IgD-negative memory B cell (primary cell): ENCODE measurements around the gene GAPVD1. TPM values are rescaled to one million over a fixed set of nuclear protein-coding genes. Genes with fewer than 3 reads are reported as not detected.
"Not testable (repeated sequence)": the region's sequence is repeated elsewhere in the genome, so short reads cannot be mapped to it uniquely, and the experiment has no call there.

Source experiments
- H3K27ac Mint-ChIP-seq, 3 donors: one replicate each; pipeline ENCODE4 v1.8.0; 2020 to 2022; ENCODE audit warnings: mild to moderate bottlenecking in 3 of 3, mixed read lengths in 3 of 3, moderate library complexity in 1 of 3
- H3K27me3 Mint-ChIP-seq: one replicate; pipeline ENCODE4 v1.8.0; 2021; ENCODE audit warnings: mixed read lengths
- H3K36me3 Mint-ChIP-seq: one replicate; pipeline ENCODE4 v1.8.0; 2020; ENCODE audit warnings: mild to moderate bottlenecking, mixed read lengths
- H3K4me1 Mint-ChIP-seq, 3 donors: one replicate each; pipeline ENCODE4 v1.8.0; 2020 to 2022; ENCODE audit warnings: mixed read lengths in 3 of 3, mild to moderate bottlenecking in 1 of 3
- H3K4me3 Mint-ChIP-seq, 4 donors: one replicate each; pipeline ENCODE4 v1.8.0; 2020 to 2022; ENCODE audit warnings: mild to moderate bottlenecking in 4 of 4, mixed read lengths in 4 of 4, moderate library complexity in 3 of 4
- H3K9me3 Mint-ChIP-seq, 3 donors: one replicate each; pipeline ENCODE4 v1.8.0; 2020 to 2021; ENCODE audit warnings: mixed read lengths in 3 of 3, mild to moderate bottlenecking in 1 of 3
- polyA plus RNA-seq: library from polyadenylated mRNA; unstranded; fragments of 300-500 nt; fragmentation: Illumina TruSeq; gene quantifications from one replicate; pipeline ENCODE4 v1.2.3, GENCODE V29; 2021

GAPVD1 gene
- polyA plus RNA-seq, 1 donor from 2014 or later, result 33.7 TPM

- Mint-ChIP-seq H3K4me3 (peak overlapping the region in 1 of 4 donors; percentile 37), H3K36me3 (peaks cover 4% of the 10 kb centered on the region), H3K4me1 (peaks cover 24 to 35% (median 26%) of the 10 kb centered on the region in 3 donors), H3K27me3 (no peaks in the 10 kb centered on the region), H3K27ac (peak overlapping the region in 1 of 3 donors; percentile 53), H3K9me3 (no peaks in the 10 kb centered on the region)
Observed at GRCh38 chr9:125269014-125269397, 7.4 kb downstream of the GAPVD1 start.

- Mint-ChIP-seq H3K9me3 (no peaks in the 10 kb centered on the region), H3K27me3 (no peaks in the 10 kb centered on the region), H3K36me3 (peaks cover 6% of the 10 kb centered on the region), H3K27ac (no peak overlapping the region), H3K4me3 (no peak overlapping the region), H3K4me1 (peaks cover 14 to 24% (median 17%) of the 10 kb centered on the region in 3 donors)
Observed at GRCh38 chr9:125271081-125271480, 9.5 kb downstream of the GAPVD1 start.

DNA sequence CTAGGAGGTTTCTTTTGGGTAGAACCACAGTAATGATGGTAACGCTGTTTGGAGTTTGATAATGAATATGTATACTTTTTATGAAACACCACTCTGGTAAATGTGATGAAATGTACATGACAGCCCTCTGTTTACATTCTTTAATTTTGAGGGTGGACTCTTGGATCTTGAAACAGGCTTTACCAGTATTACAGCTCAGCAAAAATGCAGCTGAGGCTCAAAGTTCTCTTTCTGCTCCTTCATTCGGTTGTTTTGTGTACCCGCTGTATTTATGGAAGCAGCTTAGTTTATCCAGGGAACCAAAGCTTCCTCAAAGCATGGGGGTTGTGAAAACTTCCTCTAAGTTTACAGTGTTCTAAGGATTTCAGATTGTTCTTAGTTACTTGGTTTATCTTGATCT is 11.1 kb downstream of the GAPVD1 start:
- peak overlapping the region in 2 of 3 donors; percentile 39 to 85 for H3K27ac Mint-ChIP-seq
- H3K4me1 Mint-ChIP-seq, result peaks cover 14 to 24% (median 21%) of the 10 kb centered on the region in 3 donors
- H3K36me3 Mint-ChIP-seq, result peaks cover 6% of the 10 kb centered on the region
- H3K9me3 Mint-ChIP-seq, result no peaks in the 10 kb centered on the region
- no peak overlapping the region for H3K4me3 Mint-ChIP-seq
- H3K27me3 Mint-ChIP-seq, result no peaks in the 10 kb centered on the region

DNA sequence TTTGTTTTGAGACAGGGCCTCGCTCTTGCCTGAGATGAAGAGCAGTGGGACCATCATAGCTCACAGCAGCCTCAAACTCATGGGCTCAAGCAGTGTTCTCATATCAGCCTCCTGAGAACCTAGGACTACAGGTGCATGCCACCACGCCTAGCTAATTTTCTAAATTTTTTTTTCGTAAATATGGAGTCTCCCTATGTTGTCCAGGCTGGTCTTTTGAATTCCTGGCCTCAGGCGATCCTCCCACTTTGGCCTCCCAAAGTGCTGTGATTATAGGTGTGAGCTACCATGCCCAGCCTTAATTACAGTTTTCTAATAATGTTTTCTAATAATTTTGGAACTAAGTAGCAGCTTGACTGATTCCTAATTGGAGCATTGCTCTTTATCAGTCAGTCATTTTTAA is 15.1 kb downstream of the GAPVD1 start:
- peaks cover 9 to 13% (median 12%) of the 10 kb centered on the region in 3 donors for H3K4me1 Mint-ChIP-seq
- H3K27me3 Mint-ChIP-seq, result no peaks in the 10 kb centered on the region
- H3K27ac Mint-ChIP-seq, result no peak overlapping the region
- H3K9me3 Mint-ChIP-seq, result no peaks in the 10 kb centered on the region
- H3K4me3 Mint-ChIP-seq, result no peak overlapping the region
- H3K36me3 Mint-ChIP-seq, result peaks cover 4% of the 10 kb centered on the region

- peaks cover 4% of the 10 kb centered on the region for H3K36me3 Mint-ChIP-seq
- H3K4me3 Mint-ChIP-seq, result no peak overlapping the region
- H3K4me1 Mint-ChIP-seq, result peaks cover 6 to 14% (median 10%) of the 10 kb centered on the region in 3 donors
- H3K27me3 Mint-ChIP-seq, result no peaks in the 10 kb centered on the region
- H3K9me3 Mint-ChIP-seq, result no peaks in the 10 kb centered on the region
- no peak overlapping the region for H3K27ac Mint-ChIP-seq
Observed at GRCh38 chr9:125277411-125277810, 15.8 kb downstream of the GAPVD1 start.

- H3K4me3 Mint-ChIP-seq, result no peak overlapping the region
Observed at GRCh38 chr9:125280945-125281344, 19.3 kb downstream of the GAPVD1 start.

DNA sequence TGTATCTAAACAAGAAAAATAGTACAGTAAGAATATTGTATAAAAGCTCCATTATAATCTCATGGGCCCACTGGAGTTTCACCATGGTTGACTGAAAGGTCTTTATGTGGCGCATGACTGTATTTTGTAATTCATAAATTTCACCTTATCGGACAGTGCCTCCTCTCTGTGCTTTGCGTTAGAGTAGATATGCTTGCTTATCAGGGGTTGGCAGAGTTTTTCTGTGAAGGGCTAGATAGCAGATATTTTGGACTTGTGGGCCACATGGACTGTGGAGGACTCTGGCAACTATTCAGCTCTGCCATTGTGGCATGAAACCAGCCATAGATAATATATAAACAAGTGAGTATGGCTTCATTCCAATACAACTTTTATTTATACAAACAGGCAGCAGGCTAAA is 23.2 kb downstream of the GAPVD1 start:
- H3K27me3 Mint-ChIP-seq, result no peaks in the 10 kb centered on the region
- H3K36me3 Mint-ChIP-seq, result no peaks in the 10 kb centered on the region
- H3K4me3 Mint-ChIP-seq, result no peak overlapping the region
- H3K27ac Mint-ChIP-seq, result no peak overlapping the region
- H3K4me1 Mint-ChIP-seq, result peaks cover 0 to 3% (median 3%) of the 10 kb centered on the region in 3 donors
- H3K9me3 Mint-ChIP-seq, result no peaks in the 10 kb centered on the region

More at GRCh38 chr9:125280945-125281344, 19.3 kb downstream of the GAPVD1 start:
- Mint-ChIP-seq H3K9me3 (no peaks in the 10 kb centered on the region), H3K27me3 (no peaks in the 10 kb centered on the region), H3K27ac (no peak overlapping the region), H3K4me1 (peaks cover 0 to 6% (median 1%) of the 10 kb centered on the region in 3 donors), H3K36me3 (peaks cover under 1% of the 10 kb centered on the region)

DNA sequence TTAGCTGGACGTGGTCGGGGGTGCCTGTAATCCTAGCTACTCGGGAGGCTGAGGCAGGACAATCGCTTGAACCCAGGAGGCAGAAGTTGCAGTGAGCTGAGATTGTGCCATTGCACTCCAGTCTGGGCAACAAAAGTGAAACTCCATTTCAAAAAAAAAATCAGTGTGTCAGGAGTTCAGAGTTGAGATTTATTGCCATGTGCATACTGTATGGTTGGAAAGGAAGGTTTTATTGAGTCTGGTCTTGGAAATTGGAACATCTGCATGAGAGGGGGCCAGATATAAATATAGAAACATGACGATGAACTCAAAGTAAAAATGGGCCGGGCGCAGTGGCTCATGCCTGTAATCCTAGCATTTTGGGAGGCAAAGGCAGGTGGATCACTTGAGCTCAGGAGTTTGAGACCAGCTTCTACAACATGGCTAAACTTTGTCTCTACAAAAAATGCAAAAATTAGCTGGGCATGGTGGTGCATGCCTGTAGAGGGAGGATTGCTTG is 25.4 kb downstream of the GAPVD1 start:
- H3K36me3 Mint-ChIP-seq, H3K27me3 Mint-ChIP-seq, H3K9me3 Mint-ChIP-seq, H3K4me3 Mint-ChIP-seq, H3K4me1 Mint-ChIP-seq: not testable (repeated sequence)
- peak overlapping the region in 1 of 3 donors; percentile 31 for H3K27ac Mint-ChIP-seq

- no peaks in the 10 kb centered on the region for H3K9me3 Mint-ChIP-seq
- no peaks in the 10 kb centered on the region for H3K27me3 Mint-ChIP-seq
- peaks cover 0 to 10% (median 4%) of the 10 kb centered on the region in 3 donors for H3K4me1 Mint-ChIP-seq
- no peak overlapping the region for H3K4me3 Mint-ChIP-seq
- no peak overlapping the region for H3K27ac Mint-ChIP-seq
- H3K36me3 Mint-ChIP-seq, result no peaks in the 10 kb centered on the region
Observed at GRCh38 chr9:125293134-125293533, 31.5 kb downstream of the GAPVD1 start.

- H3K27ac Mint-ChIP-seq, result no peak overlapping the region
- H3K27me3 Mint-ChIP-seq, result no peaks in the 10 kb centered on the region
- H3K4me3 Mint-ChIP-seq, result no peak overlapping the region
Observed at GRCh38 chr9:125295657-125296056, 34.0 kb downstream of the GAPVD1 start.

DNA sequence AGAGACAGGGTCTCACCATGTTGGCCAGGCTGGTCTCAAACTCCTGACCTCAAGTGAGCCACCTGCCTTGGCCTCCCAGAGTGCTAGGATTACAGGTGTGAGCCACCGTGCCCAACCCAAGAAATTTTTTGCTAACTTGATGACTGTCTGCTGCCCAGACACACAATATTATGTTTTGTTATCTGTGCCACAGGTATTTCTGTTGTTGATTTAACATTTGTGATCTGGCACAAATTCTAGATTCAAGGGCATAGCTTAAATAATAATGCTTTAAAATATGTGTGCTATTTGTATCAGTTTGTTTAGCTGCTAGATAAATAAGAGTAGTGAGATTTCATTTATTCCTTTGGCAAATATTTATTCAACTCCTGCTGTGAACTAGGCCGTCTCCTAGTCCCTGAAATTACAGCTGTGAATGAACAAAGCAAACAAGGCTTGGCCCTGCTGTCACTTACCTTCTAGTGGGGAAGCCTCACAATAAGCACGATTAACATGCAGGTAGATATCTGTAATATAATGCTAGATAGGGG is 35.3 kb downstream of the GAPVD1 start:
- Mint-ChIP-seq H3K27me3 (no peaks in the 10 kb centered on the region), H3K9me3 (no peaks in the 10 kb centered on the region), H3K27ac (peak overlapping the region in 1 of 3 donors; percentile 46), H3K4me3 (no peak overlapping the region), H3K36me3 (no peaks in the 10 kb centered on the region), H3K4me1 (peaks cover 0 to 10% (median 4%) of the 10 kb centered on the region in 3 donors)

More at GRCh38 chr9:125295657-125296056, 34.0 kb downstream of the GAPVD1 start:
- no peaks in the 10 kb centered on the region for H3K36me3 Mint-ChIP-seq
- peaks cover 0 to 10% (median 4%) of the 10 kb centered on the region in 3 donors for H3K4me1 Mint-ChIP-seq
- no peaks in the 10 kb centered on the region for H3K9me3 Mint-ChIP-seq

DNA sequence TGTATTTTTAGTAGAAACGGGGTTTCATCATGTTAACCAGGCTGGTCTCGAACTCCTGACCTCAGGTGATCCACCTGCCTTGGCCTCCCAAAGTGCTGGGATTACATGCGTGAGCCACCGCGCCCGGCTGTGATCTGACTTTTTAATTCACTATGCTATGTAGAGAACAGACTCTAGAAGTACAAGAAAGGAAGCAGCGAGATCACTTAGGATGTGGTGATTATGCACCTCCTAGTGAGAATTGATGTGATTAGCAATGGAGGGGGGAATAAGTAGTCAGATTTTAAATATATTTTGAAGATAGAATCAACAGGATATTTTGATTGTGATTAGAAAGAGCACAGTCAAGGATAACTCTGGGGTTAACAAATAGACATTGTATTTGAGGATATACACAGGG is 36.3 kb downstream of the GAPVD1 start:
- Mint-ChIP-seq H3K9me3 (no peaks in the 10 kb centered on the region), H3K4me1 (peaks cover 0 to 10% (median 4%) of the 10 kb centered on the region in 3 donors), H3K4me3 (no peak overlapping the region), H3K27me3 (no peaks in the 10 kb centered on the region), H3K27ac (no peak overlapping the region), H3K36me3 (no peaks in the 10 kb centered on the region)

GRCh38 chr9:125302241-125302640 is 40.6 kb downstream of the GAPVD1 start:
- peaks cover 0 to 4% (median 3%) of the 10 kb centered on the region in 3 donors for H3K4me1 Mint-ChIP-seq
- no peaks in the 10 kb centered on the region for H3K27me3 Mint-ChIP-seq
- H3K27ac Mint-ChIP-seq, result no peak overlapping the region
- no peak overlapping the region for H3K4me3 Mint-ChIP-seq
- H3K9me3 Mint-ChIP-seq, result no peaks in the 10 kb centered on the region
- peaks cover 5% of the 10 kb centered on the region for H3K36me3 Mint-ChIP-seq

- no peaks in the 10 kb centered on the region for H3K9me3 Mint-ChIP-seq
- H3K27me3 Mint-ChIP-seq, result no peaks in the 10 kb centered on the region
- H3K4me1 Mint-ChIP-seq, result peaks cover 0 to 4% (median 0%) of the 10 kb centered on the region in 3 donors
- H3K27ac Mint-ChIP-seq, result no peak overlapping the region
- H3K4me3 Mint-ChIP-seq, result no peak overlapping the region
- H3K36me3 Mint-ChIP-seq, result peaks cover 13% of the 10 kb centered on the region
Observed at GRCh38 chr9:125304273-125304672, 42.6 kb downstream of the GAPVD1 start.

- Mint-ChIP-seq H3K4me1 (peaks cover 0 to 2% (median 0%) of the 10 kb centered on the region in 3 donors), H3K27me3 (no peaks in the 10 kb centered on the region), H3K9me3 (no peaks in the 10 kb centered on the region), H3K36me3 (peaks cover 28% of the 10 kb centered on the region), H3K4me3 (no peak overlapping the region), H3K27ac (no peak overlapping the region)
Observed at GRCh38 chr9:125312411-125312810, 50.8 kb downstream of the GAPVD1 start.

DNA sequence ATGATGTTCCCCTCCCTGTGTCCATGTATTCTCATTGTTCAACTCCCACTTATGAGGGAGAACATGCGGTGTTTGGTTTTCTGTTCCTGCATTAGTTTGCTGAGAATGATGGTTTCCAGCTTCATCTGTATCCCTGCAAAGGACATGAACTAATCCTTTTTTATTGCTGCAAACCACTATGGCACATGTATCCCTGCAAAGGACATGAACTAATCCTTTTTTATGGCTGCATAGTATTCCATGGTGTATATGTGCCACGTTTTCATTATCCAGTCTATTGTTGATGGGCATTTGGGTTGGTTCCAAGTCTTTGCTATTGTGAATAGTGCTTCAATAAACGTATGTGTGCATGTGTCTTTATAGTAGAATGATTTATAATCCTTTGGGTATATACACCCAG is 54.7 kb downstream of the GAPVD1 start:
- not testable (repeated sequence) for H3K27ac Mint-ChIP-seq, H3K4me1 Mint-ChIP-seq, H3K4me3 Mint-ChIP-seq, H3K9me3 Mint-ChIP-seq, H3K27me3 Mint-ChIP-seq
- peaks cover 30% of the 10 kb centered on the region for H3K36me3 Mint-ChIP-seq
